Nephron (organoid): ENCODE measurements around the gene PPP1R1A.
A peak's percentile ranks its signal among the peaks of the same experiment; 100 is the strongest.

Experiments
- H3K27ac Mint-ChIP-seq, 3 experiments: 2 replicates each; pipeline ENCODE4 v1.8.0; 2020; ENCODE audit warnings: mixed read lengths in 3 of 3, mild to moderate bottlenecking in 2 of 3, moderate library complexity in 1 of 3
- H3K27me3 Mint-ChIP-seq: 2 replicates; pipeline ENCODE4 v1.8.0; 2021; ENCODE audit warnings: low read depth, mild to moderate bottlenecking, moderate library complexity, mixed read lengths
- H3K36me3 Mint-ChIP-seq: 2 replicates; pipeline ENCODE4 v1.8.0; 2020; ENCODE audit warnings: low read depth, mixed read lengths
- H3K4me1 Mint-ChIP-seq: 2 replicates; pipeline ENCODE4 v1.8.0; 2020; ENCODE audit warnings: mixed read lengths
- H3K4me3 Mint-ChIP-seq, 3 experiments: 2 replicates each; pipeline ENCODE4 v1.8.0; 2020; ENCODE audit warnings: mild to moderate bottlenecking in 3 of 3, mixed read lengths in 3 of 3, moderate library complexity in 2 of 3
- H3K9me3 Mint-ChIP-seq: 2 replicates; pipeline ENCODE4 v1.8.0; 2020; ENCODE audit warnings: mixed read lengths
- CTCF ChIP-seq, 3 experiments: fragments of 200-600 bp; sonication (generic); IDR thresholded peaks; one replicate each; pipeline ENCODE4 v1.5.0; 2021; ENCODE audit warnings: antibody characterized with exemption in 3 of 3; ENCODE audit not compliant: unreplicated experiment in 3 of 3

PPP1R1A gene

GRCh38 chr12:54569072-54569471 is 19.4 kb downstream of the PPP1R1A start:
- Mint-ChIP-seq H3K9me3 (no peaks in the 10 kb centered on the region), H3K4me3 (no peak overlapping the region), H3K27me3 (peaks cover 4% of the 10 kb centered on the region), H3K27ac (no peak overlapping the region), H3K4me1 (peaks cover 31% of the 10 kb centered on the region), H3K36me3 (no peaks in the 10 kb centered on the region)
- no peak for TF ChIP-seq CTCF (IDR thresholded peaks at IDR 0.05; ENCODE audit: unreplicated experiment in 3 of 3)

GRCh38 chr12:54566792-54567191 is 21.7 kb downstream of the PPP1R1A start:
- TF ChIP-seq CTCF (IDR thresholded peaks at IDR 0.05; ENCODE audit: unreplicated experiment in 3 of 3), result no peak
- peaks cover 8% of the 10 kb centered on the region for H3K27me3 Mint-ChIP-seq
- H3K36me3 Mint-ChIP-seq, result no peaks in the 10 kb centered on the region
- peak overlapping the region; percentile 73 to 87 (median 75) for H3K27ac Mint-ChIP-seq
- H3K4me1 Mint-ChIP-seq, result peaks cover 36% of the 10 kb centered on the region
- no peaks in the 10 kb centered on the region for H3K9me3 Mint-ChIP-seq
- H3K4me3 Mint-ChIP-seq, result no peak overlapping the region

GRCh38 chr12:54565986-54566544 is 22.4 kb downstream of the PPP1R1A start:
- TF ChIP-seq CTCF (IDR thresholded peaks at IDR 0.05; ENCODE audit: unreplicated experiment in 3 of 3), result no peak
- no peaks in the 10 kb centered on the region for H3K9me3 Mint-ChIP-seq
- H3K27me3 Mint-ChIP-seq, result peaks cover 6% of the 10 kb centered on the region
- H3K4me1 Mint-ChIP-seq, result peaks cover 33% of the 10 kb centered on the region
- H3K4me3 Mint-ChIP-seq, result no peak overlapping the region
- H3K36me3 Mint-ChIP-seq, result no peaks in the 10 kb centered on the region
- peak overlapping the region; percentile 73 to 87 (median 75) for H3K27ac Mint-ChIP-seq

- TF ChIP-seq CTCF (IDR thresholded peaks at IDR 0.05; ENCODE audit: unreplicated experiment in 3 of 3), result no peak
- peak overlapping the region; percentile 73 to 87 (median 75) for H3K27ac Mint-ChIP-seq
- peaks cover 28% of the 10 kb centered on the region for H3K4me1 Mint-ChIP-seq
- no peaks in the 10 kb centered on the region for H3K9me3 Mint-ChIP-seq
- no peaks in the 10 kb centered on the region for H3K36me3 Mint-ChIP-seq
- no peak overlapping the region for H3K4me3 Mint-ChIP-seq
- peaks cover 7% of the 10 kb centered on the region for H3K27me3 Mint-ChIP-seq
Observed at GRCh38 chr12:54565310-54565985, 23.0 kb downstream of the PPP1R1A start.

GRCh38 chr12:54564768-54565167 is 23.7 kb downstream of the PPP1R1A start:
- peak overlapping the region in 2 of 3 experiments; percentile 49 to 73 for H3K27ac Mint-ChIP-seq
- H3K9me3 Mint-ChIP-seq, result no peaks in the 10 kb centered on the region
- H3K4me1 Mint-ChIP-seq, result peaks cover 32% of the 10 kb centered on the region
- H3K27me3 Mint-ChIP-seq, result peaks cover 11% of the 10 kb centered on the region
- TF ChIP-seq CTCF (IDR thresholded peaks at IDR 0.05; ENCODE audit: unreplicated experiment in 3 of 3), result no peak
- H3K36me3 Mint-ChIP-seq, result no peaks in the 10 kb centered on the region
- no peak overlapping the region for H3K4me3 Mint-ChIP-seq

- H3K27ac Mint-ChIP-seq, result no peak overlapping the region
- TF ChIP-seq CTCF (IDR thresholded peaks at IDR 0.05; ENCODE audit: unreplicated experiment in 3 of 3), result no peak
- H3K9me3 Mint-ChIP-seq, result no peaks in the 10 kb centered on the region
- no peak overlapping the region for H3K4me3 Mint-ChIP-seq
- H3K36me3 Mint-ChIP-seq, result no peaks in the 10 kb centered on the region
- H3K27me3 Mint-ChIP-seq, result peaks cover 11% of the 10 kb centered on the region
- peaks cover 32% of the 10 kb centered on the region for H3K4me1 Mint-ChIP-seq
Observed at GRCh38 chr12:54563787-54564186, 24.7 kb downstream of the PPP1R1A start.
